ENCODE results near the gene GPAM. TPM values are rescaled to one million over a fixed set of nuclear protein-coding genes. Genes with fewer than 3 reads are reported as not detected.

Gene GPAM
- total RNA-seq, 2 experiments from 2014 or later: 7.5 to 13.0 TPM

GRCh38 chr10:112136486-112137153 lies 46.9 kb downstream of the GPAM start:
- intact Hi-C loops (cut with micrococcal nuclease; ENCODE audit: unreplicated experiment): no loop called here
- Histone ChIP-seq H3K4me1 (ENCODE audit: insufficient read depth, low read length, poor library complexity, severe bottlenecking) (no peaks in the 10 kb centered on the region), H3K36me3 (ENCODE audit: insufficient read depth, low read length) (no peaks in the 10 kb centered on the region), H3K9me2 (ENCODE audit: insufficient read depth, low read length) (no peaks in the 10 kb centered on the region), H3K9me3 (ENCODE audit: low read length) (no peaks in the 10 kb centered on the region), H3K79me2 (ENCODE audit: insufficient read depth, low read depth, low read length) (no peaks in the 10 kb centered on the region), H2AFZ (ENCODE audit: low read length) (no peak overlapping the region), H3K4me2 (ENCODE audit: low read length) (no peak overlapping the region), H3K27ac (ENCODE audit: low read depth, low read length, poor library complexity, severe bottlenecking) (no peak overlapping the region), H3K4me3 (ENCODE audit: low read depth, low read length, poor library complexity, severe bottlenecking) (no peak overlapping the region), H4K20me1 (ENCODE audit: insufficient read depth, low read length) (no peaks in the 10 kb centered on the region)
- no peak for DNase-seq (ENCODE audit: low spot score)
- CTCF ChIA-PET (ENCODE audit: unreplicated experiment): interaction anchor here (0.6 to 1.1 kb wide), 6 partner anchors 8 to 1782 kb away, joined by 3 to 5 read pairs (median 4); no protein-coding TSS in a partner anchor
- BruUV-seq (replicated peaks): no TSS peak
- POLR2A ChIA-PET: interaction anchor here (1.0 kb wide), 1 partner anchor 8 kb away, joined by 3 read pairs; no protein-coding TSS in a partner anchor
- TF ChIP-seq, protein P1, sequence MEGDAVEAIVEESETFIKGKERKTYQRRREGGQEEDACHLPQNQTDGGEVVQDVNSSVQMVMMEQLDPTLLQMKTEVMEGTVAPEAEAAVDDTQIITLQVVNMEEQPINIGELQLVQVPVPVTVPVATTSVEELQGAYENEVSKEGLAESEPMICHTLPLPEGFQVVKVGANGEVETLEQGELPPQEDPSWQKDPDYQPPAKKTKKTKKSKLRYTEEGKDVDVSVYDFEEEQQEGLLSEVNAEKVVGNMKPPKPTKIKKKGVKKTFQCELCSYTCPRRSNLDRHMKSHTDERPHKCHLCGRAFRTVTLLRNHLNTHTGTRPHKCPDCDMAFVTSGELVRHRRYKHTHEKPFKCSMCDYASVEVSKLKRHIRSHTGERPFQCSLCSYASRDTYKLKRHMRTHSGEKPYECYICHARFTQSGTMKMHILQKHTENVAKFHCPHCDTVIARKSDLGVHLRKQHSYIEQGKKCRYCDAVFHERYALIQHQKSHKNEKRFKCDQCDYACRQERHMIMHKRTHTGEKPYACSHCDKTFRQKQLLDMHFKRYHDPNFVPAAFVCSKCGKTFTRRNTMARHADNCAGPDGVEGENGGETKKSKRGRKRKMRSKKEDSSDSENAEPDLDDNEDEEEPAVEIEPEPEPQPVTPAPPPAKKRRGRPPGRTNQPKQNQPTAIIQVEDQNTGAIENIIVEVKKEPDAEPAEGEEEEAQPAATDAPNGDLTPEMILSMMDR (conservative IDR thresholded peaks at IDR 0.05; ENCODE audit: low read length): no peak
- no peak for TF ChIP-seq EZH2phosphoT487 (IDR thresholded peaks at IDR 0.05; ENCODE audit: borderline replicate concordance, low read depth, low read length)

- Histone ChIP-seq H3K4me2 (ENCODE audit: low read length) (no peak overlapping the region), H3K4me3 (ENCODE audit: low read depth, low read length, poor library complexity, severe bottlenecking) (no peak overlapping the region), H3K36me3 (ENCODE audit: insufficient read depth, low read length) (no peaks in the 10 kb centered on the region), H3K4me1 (ENCODE audit: insufficient read depth, low read length, poor library complexity, severe bottlenecking) (no peaks in the 10 kb centered on the region), H4K20me1 (ENCODE audit: insufficient read depth, low read length) (no peaks in the 10 kb centered on the region), H3K79me2 (ENCODE audit: insufficient read depth, low read depth, low read length) (no peaks in the 10 kb centered on the region), H3K27ac (ENCODE audit: low read depth, low read length, poor library complexity, severe bottlenecking) (no peak overlapping the region), H2AFZ (ENCODE audit: low read length) (no peak overlapping the region), H3K9me2 (ENCODE audit: insufficient read depth, low read length) (no peaks in the 10 kb centered on the region), H3K9me3 (ENCODE audit: low read length) (no peaks in the 10 kb centered on the region)
- ChIA-PET POLR2A (interaction anchor here (0.6 kb wide), 1 partner anchor 286 kb away, joined by 3 read pairs; no protein-coding TSS in a partner anchor), CTCF (ENCODE audit: unreplicated experiment) (no interaction called here)
- intact Hi-C loops (cut with micrococcal nuclease; ENCODE audit: unreplicated experiment): no loop called here
- DNase-seq (ENCODE audit: low spot score): no peak
- no TSS peak for BruUV-seq (replicated peaks)
- TF ChIP-seq EZH2phosphoT487 (IDR thresholded peaks at IDR 0.05; ENCODE audit: borderline replicate concordance, low read depth, low read length): no peak
- TF ChIP-seq, protein P1 (conservative IDR thresholded peaks at IDR 0.05; ENCODE audit: low read length): no peak
These were observed 48.0 kb downstream of the GPAM start for GRCh38 chr10:112135604-112136003.

DNA sequence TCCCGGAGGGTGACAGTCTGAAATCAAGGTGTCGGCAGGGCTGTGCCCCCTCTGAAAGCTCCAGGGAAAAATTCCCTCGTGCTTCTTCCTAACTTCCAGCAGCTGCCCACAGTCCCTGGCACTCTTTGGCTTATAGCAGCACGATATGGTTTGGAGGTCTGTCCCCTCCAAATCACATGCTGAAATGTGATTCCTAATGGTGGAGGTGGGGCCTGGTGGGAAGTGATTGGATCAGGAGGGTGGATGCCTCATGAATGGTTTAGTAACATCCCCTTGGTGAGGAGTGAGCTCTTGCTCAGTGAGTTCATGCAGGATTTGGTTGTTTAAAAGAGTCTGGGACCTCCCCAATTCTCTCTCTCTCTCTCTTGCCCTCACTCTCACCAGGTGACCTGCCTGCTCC lies 51.1 kb downstream of the GPAM start:
- Histone ChIP-seq H3K9me2 (ENCODE audit: insufficient read depth, low read length) (no peaks in the 10 kb centered on the region), H3K4me3 (ENCODE audit: low read depth, low read length, poor library complexity, severe bottlenecking) (no peak overlapping the region), H2AFZ (ENCODE audit: low read length) (no peak overlapping the region), H3K36me3 (ENCODE audit: insufficient read depth, low read length) (no peaks in the 10 kb centered on the region), H3K79me2 (ENCODE audit: insufficient read depth, low read depth, low read length) (no peaks in the 10 kb centered on the region), H3K4me2 (ENCODE audit: low read length) (no peak overlapping the region), H3K9me3 (ENCODE audit: low read length) (no peaks in the 10 kb centered on the region), H3K27ac (ENCODE audit: low read depth, low read length, poor library complexity, severe bottlenecking) (no peak overlapping the region), H4K20me1 (ENCODE audit: insufficient read depth, low read length) (no peaks in the 10 kb centered on the region), H3K4me1 (ENCODE audit: insufficient read depth, low read length, poor library complexity, severe bottlenecking) (no peaks in the 10 kb centered on the region)
- no peak for DNase-seq (ENCODE audit: low spot score)
- ChIA-PET POLR2A (no interaction called here), CTCF (ENCODE audit: unreplicated experiment) (no interaction called here)
- BruUV-seq (replicated peaks): no TSS peak
- TF ChIP-seq, protein P1 (conservative IDR thresholded peaks at IDR 0.05; ENCODE audit: low read length): no peak
- no peak for TF ChIP-seq EZH2phosphoT487 (IDR thresholded peaks at IDR 0.05; ENCODE audit: borderline replicate concordance, low read depth, low read length)
- intact Hi-C loops (cut with micrococcal nuclease; ENCODE audit: unreplicated experiment): no loop called here
